GM23248 (cell line): ENCODE results near the gene NKX2-3.

Experiments
- EZH2 ChIP-seq: fragments of 200-600 bp; sonication (generic); IDR thresholded peaks from 2 replicates; pipeline ENCODE4 v1.6.1; 2018; ENCODE audit warnings: antibody characterized with exemption, mild to moderate bottlenecking; ENCODE audit not compliant: insufficient read depth, poor library complexity, severe bottlenecking
- EZH2phosphoT487 ChIP-seq: fragments of 200-600 bp; sonication (generic); IDR thresholded peaks from 2 replicates; pipeline ENCODE4 v1.6.1; 2018; ENCODE audit warnings: antibody characterized with exemption, moderate library complexity, mild to moderate bottlenecking, low read depth; ENCODE audit not compliant: insufficient read depth

DNA sequence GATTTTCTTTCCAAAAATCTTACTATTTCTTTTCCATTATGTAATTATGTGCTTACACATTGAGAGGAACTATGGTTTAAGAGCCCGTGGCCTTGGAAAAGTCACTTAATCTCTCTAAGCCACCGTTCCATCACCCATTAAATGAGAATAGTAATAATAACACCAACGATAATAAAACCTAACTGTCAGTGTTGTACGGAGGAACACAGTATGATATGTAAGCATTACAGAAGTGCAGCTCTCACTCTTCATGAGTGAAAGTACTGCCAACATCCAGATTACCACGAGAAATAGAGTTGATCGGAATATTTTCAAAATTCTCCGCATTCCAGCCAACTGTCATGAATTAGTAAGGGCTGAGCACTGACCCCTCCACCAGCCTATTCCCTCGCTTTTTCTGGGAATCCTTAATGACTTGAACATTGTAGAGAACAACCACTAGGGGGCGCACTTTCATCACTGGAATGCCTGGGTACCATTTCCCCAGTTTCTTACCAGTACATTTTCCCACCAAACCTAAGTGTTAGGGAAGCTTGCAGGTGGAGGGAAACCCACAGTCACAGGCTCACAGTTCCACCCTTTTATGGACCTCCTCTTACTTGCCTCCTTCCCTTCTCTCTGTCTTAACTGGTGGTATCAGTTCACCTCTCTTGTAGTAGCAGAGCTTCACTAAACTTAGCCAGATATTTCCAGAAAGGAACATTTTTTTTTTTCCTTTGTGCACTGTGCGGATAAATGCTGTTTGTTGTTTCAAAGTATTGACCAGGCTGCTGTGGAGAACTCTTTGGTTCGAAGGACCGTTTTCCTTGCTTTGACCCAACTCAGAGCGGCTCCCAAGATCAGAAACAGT lies 27.8 kb downstream of the NKX2-3 start:
- no peak for TF ChIP-seq EZH2
- TF ChIP-seq EZH2phosphoT487, result no peak
